HG02623 (cell line): ENCODE measurements around the gene QSER1.
"Not testable (repeated sequence)": the region's sequence is repeated elsewhere in the genome, so short reads cannot be mapped to it uniquely, and the experiment has no call there.

Source experiments
- ATAC-seq: cut with Tn5 transposase; IDR thresholded peaks from one replicate; pipeline ENCODE4 v1.9.1; 2021; ENCODE audit warnings: moderate library complexity; ENCODE audit not compliant: unreplicated experiment

Gene QSER1

GRCh38 chr11:32931606-32932005 is 39.0 kb downstream of the QSER1 start:
- ATAC-seq, result no peak

- ATAC-seq, result no peak
These were observed 39.6 kb downstream of the QSER1 start for GRCh38 chr11:32932196-32932595.

- no peak for ATAC-seq
These were observed 42.9 kb downstream of the QSER1 start for GRCh38 chr11:32935462-32936029.

- not testable (repeated sequence) for ATAC-seq
These were observed 43.6 kb downstream of the QSER1 start for GRCh38 chr11:32936178-32936577.

- ATAC-seq, result not testable (repeated sequence)
These were observed 44.7 kb downstream of the QSER1 start for GRCh38 chr11:32937283-32937682.

- no peak for ATAC-seq
These were observed 46.4 kb downstream of the QSER1 start for GRCh38 chr11:32939046-32939445.

GRCh38 chr11:32939866-32940265 is 47.3 kb downstream of the QSER1 start:
- no peak for ATAC-seq

- no peak for ATAC-seq
These were observed 48.3 kb downstream of the QSER1 start for GRCh38 chr11:32940865-32941264.

- no peak for ATAC-seq
These were observed 55.4 kb downstream of the QSER1 start for GRCh38 chr11:32947978-32948377.

- ATAC-seq, result no peak
These were observed 57.1 kb downstream of the QSER1 start for GRCh38 chr11:32949739-32950138.

GRCh38 chr11:32952421-32952820 is 59.8 kb downstream of the QSER1 start:
- ATAC-seq, result no peak

- no peak for ATAC-seq
These were observed 61.1 kb downstream of the QSER1 start for GRCh38 chr11:32953700-32954099.

GRCh38 chr11:32960553-32961164 is 68.0 kb downstream of the QSER1 start:
- no peak for ATAC-seq

GRCh38 chr11:32962016-32962415 is 69.4 kb downstream of the QSER1 start:
- no peak for ATAC-seq

GRCh38 chr11:32963721-32964120 is 71.1 kb downstream of the QSER1 start:
- ATAC-seq, result no peak

- ATAC-seq, result no peak
These were observed 75.9 kb downstream of the QSER1 start for GRCh38 chr11:32968541-32968940.

- not testable (repeated sequence) for ATAC-seq
These were observed 79.6 kb downstream of the QSER1 start for GRCh38 chr11:32972233-32972632.

GRCh38 chr11:32972781-32973180 is 80.2 kb downstream of the QSER1 start:
- ATAC-seq, result no peak

GRCh38 chr11:32982626-32983025 is 90.0 kb downstream of the QSER1 start:
- ATAC-seq, result no peak

- no peak for ATAC-seq
These were observed 90.9 kb downstream of the QSER1 start for GRCh38 chr11:32983506-32983905.

- no peak for ATAC-seq
These were observed 93.0 kb downstream of the QSER1 start for GRCh38 chr11:32985600-32985999.

GRCh38 chr11:32987851-32988250 is 95.2 kb downstream of the QSER1 start:
- ATAC-seq, result no peak

GRCh38 chr11:32990481-32990880 is 97.9 kb downstream of the QSER1 start:
- no peak for ATAC-seq
